NCI-H1105 (cell line): ENCODE results near the gene RHOJ.
"Not testable (repeated sequence)": the region's sequence is repeated elsewhere in the genome, so short reads cannot be mapped to it uniquely, and the experiment has no call there.

Source experiments
- DNase-seq: peaks from one replicate; lab custom pipeline; 2025; lab: John Stamatoyannopoulos, UW

Gene RHOJ

GRCh38 chr14:63204407-63205043, at the start of gene RHOJ:
TSS of gene RHOJ (plus strand) at chr14:63204443. CDS start at chr14:63204870, 427 bp downstream.
- no peak for DNase-seq

- no peak for DNase-seq
Measured at GRCh38 chr14:63155511-63156185, 48.6 kb upstream of the RHOJ start.

- no peak for DNase-seq
Measured at GRCh38 chr14:63157195-63157594, 47.0 kb upstream of the RHOJ start.

- DNase-seq: no peak
Measured at GRCh38 chr14:63163306-63163705, 40.9 kb upstream of the RHOJ start.

- DNase-seq: no peak
Measured at GRCh38 chr14:63164108-63164683, 40.0 kb upstream of the RHOJ start.

GRCh38 chr14:63165267-63165666, 39.0 kb upstream of the RHOJ start:
- DNase-seq: not testable (repeated sequence)

- no peak for DNase-seq
Measured at GRCh38 chr14:63167044-63167443, 37.2 kb upstream of the RHOJ start.

GRCh38 chr14:63174760-63175191, 29.5 kb upstream of the RHOJ start:
- peak; percentile 52 for DNase-seq

- no peak for DNase-seq
Measured at GRCh38 chr14:63175531-63175930, 28.7 kb upstream of the RHOJ start.

GRCh38 chr14:63178912-63179311, 25.3 kb upstream of the RHOJ start:
- no peak for DNase-seq

- no peak for DNase-seq
Measured at GRCh38 chr14:63179383-63179782, 24.9 kb upstream of the RHOJ start.

- no peak for DNase-seq
Measured at GRCh38 chr14:63180011-63180410, 24.2 kb upstream of the RHOJ start.

- no peak for DNase-seq
Measured at GRCh38 chr14:63182968-63183367, 21.3 kb upstream of the RHOJ start.

- no peak for DNase-seq
Measured at GRCh38 chr14:63186453-63186852, 17.8 kb upstream of the RHOJ start.

- no peak for DNase-seq
Measured at GRCh38 chr14:63191211-63191610, 13.0 kb upstream of the RHOJ start.

- DNase-seq: no peak
Measured at GRCh38 chr14:63192085-63192484, 12.2 kb upstream of the RHOJ start.

GRCh38 chr14:63193236-63193635, 11.0 kb upstream of the RHOJ start:
- DNase-seq: no peak

GRCh38 chr14:63200035-63200740, 4.1 kb upstream of the RHOJ start:
- no peak for DNase-seq

- DNase-seq: no peak
Measured at GRCh38 chr14:63200767-63201166, 3.5 kb upstream of the RHOJ start.

- no peak for DNase-seq
Measured at GRCh38 chr14:63203015-63203414, 1.2 kb upstream of the RHOJ start.

GRCh38 chr14:63203618-63204406, 431 bp upstream of the RHOJ start:
- DNase-seq: peak; percentile 10

- no peak for DNase-seq
Measured at GRCh38 chr14:63205044-63205575, 867 bp downstream of the RHOJ start.
